Fibroblast of lung (primary cell): Measurements from ENCODE around the gene OR7G3. TPM values are rescaled to one million over a fixed set of nuclear protein-coding genes. Genes with fewer than 3 reads are reported as not detected.
A peak's percentile ranks its signal among the peaks of the same experiment; 100 is the strongest.

Source experiments
- DNase-seq, 2 donors: peaks; one replicate each; pipeline versions ENCODE4 v3.0.0 to v3.0.0-alpha.2; 2010; ENCODE audit warnings: low read depth in 2 of 2
- H2AFZ ChIP-seq: 2 replicates; pipeline ENCODE4 v1.5.1; 2012; ENCODE audit warnings: low read length, control low read depth, inconsistent platforms
- H3K27ac ChIP-seq: 2 replicates; pipeline ENCODE4 v1.5.1; 2011; ENCODE audit warnings: low read length, control low read depth; ENCODE audit not compliant: insufficient read depth
- H3K27me3 ChIP-seq: 2 replicates; pipeline ENCODE4 v1.5.1; 2011; ENCODE audit warnings: mild to moderate bottlenecking, low read length; ENCODE audit not compliant: control insufficient read depth, insufficient read depth
- H3K36me3 ChIP-seq: 2 replicates; pipeline ENCODE4 v1.5.1; 2011; ENCODE audit warnings: low read length; ENCODE audit not compliant: control insufficient read depth, insufficient read depth
- H3K4me1 ChIP-seq: 2 replicates; pipeline ENCODE4 v1.5.1; 2011; ENCODE audit warnings: low read length; ENCODE audit not compliant: control insufficient read depth, insufficient read depth; ENCODE audit errors: extremely low read depth
- H3K4me2 ChIP-seq: 2 replicates; pipeline ENCODE4 v1.5.1; 2011; ENCODE audit warnings: low read length, control low read depth; ENCODE audit not compliant: insufficient read depth; ENCODE audit errors: extremely low read depth
- H3K4me3 ChIP-seq, 4 experiments: fragments of 200-600 bp in 1 of 4; sonication (generic) in 1 of 4; replicated peaks in 1 of 4; 2 replicates each; pipeline ENCODE4 v1.5.1; 2011 to 2016; ENCODE audit warnings: low read length in 4 of 4, low read depth in 3 of 4, mild to moderate bottlenecking in 3 of 4, control low read depth in 2 of 4, inconsistent platforms in 1 of 4, mixed read lengths in 1 of 4; ENCODE audit not compliant: insufficient read depth in 1 of 4; ENCODE audit errors: control extremely low read depth in 1 of 4
- H3K79me2 ChIP-seq: 2 replicates; pipeline ENCODE4 v1.5.1; 2012; ENCODE audit warnings: mild to moderate bottlenecking, low read length, inconsistent platforms; ENCODE audit not compliant: control insufficient read depth, insufficient read depth
- H3K9ac ChIP-seq: 2 replicates; pipeline ENCODE4 v1.5.1; 2011; ENCODE audit warnings: mild to moderate bottlenecking, low read length, control low read depth; ENCODE audit not compliant: insufficient read depth
- H3K9me3 ChIP-seq: 2 replicates; pipeline ENCODE4 v1.5.1; 2012; ENCODE audit warnings: low read depth, low read length; ENCODE audit not compliant: control insufficient read depth, insufficient read depth
- H4K20me1 ChIP-seq: 2 replicates; pipeline ENCODE4 v1.5.1; 2011; ENCODE audit warnings: low read length; ENCODE audit not compliant: control insufficient read depth, insufficient read depth; ENCODE audit errors: extremely low read depth
- EZH2 ChIP-seq: IDR thresholded peaks from 2 replicates; pipeline ENCODE4 v1.5.1; 2012; ENCODE audit warnings: low read length, control low read depth, mild to moderate bottlenecking; ENCODE audit errors: missing control alignments
- polyA plus RNA-seq, 2 donors: library from polyadenylated mRNA; depleted of rRNA in 1 of 2; stranded (reverse) in 1 of 2; unstranded in 1 of 2; fragments of >200 nt; gene quantifications; 2 replicates each; pipeline ENCODE4 v1.2.1, GENCODE V29; 2011 to 2012; ENCODE audit warnings: missing spikeins in 1 of 2
- total RNA-seq: library from RNA; depleted of rRNA; stranded (reverse); fragments of >200 nt; gene quantifications from 2 replicates; pipeline ENCODE4 v1.2.1, GENCODE V29; 2014
- TF ChIP-seq, protein P1 (sequence below), 2 donors: IDR thresholded peaks in 1 of 2; conservative IDR thresholded peaks in 1 of 2; 1 replicate in 1 of 2; 2 replicates in 1 of 2; pipeline ENCODE4 v1.5.1; 2011 to 2012; ENCODE audit warnings: low read length in 2 of 2, control low read depth in 1 of 2, inconsistent platforms in 1 of 2, low read depth in 1 of 2, mild to moderate bottlenecking in 1 of 2

The OR7G3 gene
- total and polyA plus RNA-seq, 2 donors (not counting 1 experiment from before 2014, with no cell fraction given): not detected

DNA sequence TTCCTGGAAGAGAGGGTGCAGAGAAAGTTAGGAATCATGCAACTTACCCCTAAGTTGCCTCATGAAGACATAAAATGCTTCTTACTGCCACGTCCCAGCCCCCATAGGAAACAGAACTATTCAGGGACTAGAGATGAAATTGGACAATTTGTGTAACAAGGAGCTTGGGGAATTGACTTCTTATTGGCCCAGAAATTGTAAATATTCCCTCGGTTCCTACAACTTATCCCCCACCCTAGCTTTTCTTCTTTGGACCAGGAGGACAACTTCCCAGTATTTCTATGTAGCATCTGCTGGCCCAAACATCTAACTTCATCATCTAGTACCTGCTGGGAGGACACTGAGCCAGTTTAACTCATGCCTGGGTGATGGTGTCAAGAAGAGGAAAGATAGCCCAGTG, 40.0 kb downstream of the OR7G3 start, which contains the start of gene OR1M1:
OR1M1 (plus strand) TSS at position 301 of the 400 bp plus-strand sequence. CDS start 6,184 bp downstream, outside the sequence.
- TF ChIP-seq EZH2: no peak
- TF ChIP-seq, protein P1, sequence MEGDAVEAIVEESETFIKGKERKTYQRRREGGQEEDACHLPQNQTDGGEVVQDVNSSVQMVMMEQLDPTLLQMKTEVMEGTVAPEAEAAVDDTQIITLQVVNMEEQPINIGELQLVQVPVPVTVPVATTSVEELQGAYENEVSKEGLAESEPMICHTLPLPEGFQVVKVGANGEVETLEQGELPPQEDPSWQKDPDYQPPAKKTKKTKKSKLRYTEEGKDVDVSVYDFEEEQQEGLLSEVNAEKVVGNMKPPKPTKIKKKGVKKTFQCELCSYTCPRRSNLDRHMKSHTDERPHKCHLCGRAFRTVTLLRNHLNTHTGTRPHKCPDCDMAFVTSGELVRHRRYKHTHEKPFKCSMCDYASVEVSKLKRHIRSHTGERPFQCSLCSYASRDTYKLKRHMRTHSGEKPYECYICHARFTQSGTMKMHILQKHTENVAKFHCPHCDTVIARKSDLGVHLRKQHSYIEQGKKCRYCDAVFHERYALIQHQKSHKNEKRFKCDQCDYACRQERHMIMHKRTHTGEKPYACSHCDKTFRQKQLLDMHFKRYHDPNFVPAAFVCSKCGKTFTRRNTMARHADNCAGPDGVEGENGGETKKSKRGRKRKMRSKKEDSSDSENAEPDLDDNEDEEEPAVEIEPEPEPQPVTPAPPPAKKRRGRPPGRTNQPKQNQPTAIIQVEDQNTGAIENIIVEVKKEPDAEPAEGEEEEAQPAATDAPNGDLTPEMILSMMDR (conservative IDR thresholded peaks at IDR 0.05 in 1 of 2, IDR thresholded peaks at IDR 0.05 in 1 of 2; ENCODE audit: low read depth in 1 of 2, low read length in 2 of 2): no peak
- no peak within 1 kb of the TSS for H3K9ac ChIP-seq
- H4K20me1 ChIP-seq: no peaks in the 10 kb centered on the region
- no peak within 1 kb of the TSS for H3K4me2 ChIP-seq
- H3K4me1 ChIP-seq: no peaks in the 10 kb centered on the region
- H3K4me3 ChIP-seq: no peak within 1 kb of the TSS
- H2AFZ ChIP-seq: no peak within 1 kb of the TSS
- H3K27me3 ChIP-seq: no peaks in the 10 kb centered on the region
- no peaks in the 10 kb centered on the region for H3K79me2 ChIP-seq
- H3K27ac ChIP-seq: no peak within 1 kb of the TSS
- no peaks in the 10 kb centered on the region for H3K9me3 ChIP-seq
- DNase-seq: no peak
- H3K36me3 ChIP-seq: no peaks in the 10 kb centered on the region

DNA sequence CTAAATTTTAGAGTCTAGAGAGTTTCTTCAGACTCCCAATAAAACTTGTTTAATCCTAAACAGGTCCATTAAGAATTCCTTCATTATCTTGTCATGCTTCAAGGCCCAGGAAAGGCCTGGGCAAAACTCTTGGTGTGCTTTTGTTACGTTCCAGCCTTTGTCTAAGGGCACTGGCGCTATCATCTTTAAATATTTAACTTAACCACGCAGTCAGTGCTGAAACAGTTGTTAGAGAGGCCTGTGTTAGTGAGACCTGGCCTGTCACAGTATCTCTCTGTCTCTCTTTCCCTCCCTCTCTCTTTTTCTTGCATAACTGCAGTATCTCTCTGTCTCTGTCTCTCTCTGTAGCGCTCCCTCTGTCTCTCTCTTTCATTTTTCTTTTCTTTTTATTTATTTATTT, 48.1 kb downstream of the OR7G3 start:
- no peak overlapping the region for H3K27ac ChIP-seq
- H3K4me1 ChIP-seq: no peaks in the 10 kb centered on the region
- no peaks in the 10 kb centered on the region for H3K9me3 ChIP-seq
- no peak for DNase-seq
- no peaks in the 10 kb centered on the region for H3K79me2 ChIP-seq
- no peak overlapping the region for H3K4me2 ChIP-seq
- no peak overlapping the region for H3K9ac ChIP-seq
- TF ChIP-seq, protein P1 (conservative IDR thresholded peaks at IDR 0.05 in 1 of 2, IDR thresholded peaks at IDR 0.05 in 1 of 2; ENCODE audit: low read depth in 1 of 2, low read length in 2 of 2): no peak
- TF ChIP-seq EZH2: no peak
- H3K4me3 ChIP-seq: no peak overlapping the region
- no peaks in the 10 kb centered on the region for H4K20me1 ChIP-seq
- H2AFZ ChIP-seq: no peak overlapping the region
- no peaks in the 10 kb centered on the region for H3K27me3 ChIP-seq
- no peaks in the 10 kb centered on the region for H3K36me3 ChIP-seq

DNA sequence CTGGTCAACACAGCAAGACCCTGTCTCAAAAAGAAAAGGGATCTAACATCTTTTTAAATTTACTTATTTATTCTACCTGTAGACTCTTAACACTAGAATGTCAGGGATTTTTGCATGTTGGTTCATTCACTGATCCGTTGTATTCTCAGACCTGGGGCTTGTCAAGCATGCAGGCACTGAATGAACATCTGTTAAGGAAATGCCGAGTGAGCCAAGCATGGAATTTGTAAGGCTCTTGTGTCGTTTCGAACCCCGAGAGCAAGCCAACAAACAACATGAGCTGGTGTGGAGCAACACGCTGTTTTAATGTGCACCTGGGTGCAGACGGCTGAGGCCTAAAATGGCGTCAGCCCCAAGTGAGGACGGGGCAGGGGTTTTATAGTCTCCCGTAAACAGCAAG, 49.8 kb downstream of the OR7G3 start:
- DNase-seq: peak in 1 of 2 donors; percentile 20
- H3K27me3 ChIP-seq: no peaks in the 10 kb centered on the region
- no peak overlapping the region for H3K9ac ChIP-seq
- no peaks in the 10 kb centered on the region for H3K79me2 ChIP-seq
- no peaks in the 10 kb centered on the region for H4K20me1 ChIP-seq
- no peaks in the 10 kb centered on the region for H3K9me3 ChIP-seq
- TF ChIP-seq EZH2: no peak
- TF ChIP-seq, protein P1 (conservative IDR thresholded peaks at IDR 0.05 in 1 of 2, IDR thresholded peaks at IDR 0.05 in 1 of 2; ENCODE audit: low read depth in 1 of 2, low read length in 2 of 2): no peak
- H3K36me3 ChIP-seq: no peaks in the 10 kb centered on the region
- no peaks in the 10 kb centered on the region for H3K4me1 ChIP-seq
- H2AFZ ChIP-seq: no peak overlapping the region
- H3K4me2 ChIP-seq: no peak overlapping the region
- no peak overlapping the region for H3K4me3 ChIP-seq
- no peak overlapping the region for H3K27ac ChIP-seq

Other genes with a start within 250 kb of the OR7G3 start
- not detected in 2 replicates for gene MUC16, start 116.5 kb downstream of the OR7G3 start, total RNA-seq
- not detected in 2 replicates for gene MUC16, start 116.5 kb downstream of the OR7G3 start, polyA plus RNA-seq
- gene OR1M1, start 39.9 kb downstream of the OR7G3 start, total RNA-seq: not detected in 2 replicates
- gene OR1M1, start 39.9 kb downstream of the OR7G3 start, polyA plus RNA-seq: not detected in 2 replicates
- gene OR7G2, start 19.5 kb downstream of the OR7G3 start, total RNA-seq: not detected in 2 replicates
- not detected in 2 replicates for gene OR7G2, start 19.5 kb downstream of the OR7G3 start, polyA plus RNA-seq
- gene OR7G1, start 11.2 kb downstream of the OR7G3 start, total RNA-seq: not detected in 2 replicates
- gene OR7G1, start 11.2 kb downstream of the OR7G3 start, polyA plus RNA-seq: not detected in 2 replicates
- gene ZNF317, start 13.4 kb upstream of the OR7G3 start, total RNA-seq: 13.6 and 17.7 TPM in 2 replicates
- 12.8 and 17.0 TPM in 2 replicates for gene ZNF317, start 13.4 kb upstream of the OR7G3 start, polyA plus RNA-seq
- gene OR7D2, start 52.0 kb upstream of the OR7G3 start, total RNA-seq: under 0.01 and 0.17 TPM in 2 replicates
- 0.02 TPM in 1 of 2 replicates, not detected in the other for gene OR7D2, start 52.0 kb upstream of the OR7G3 start, polyA plus RNA-seq
- gene OR7D4, start 92.6 kb upstream of the OR7G3 start, total RNA-seq: not detected in 2 replicates
- gene OR7D4, start 92.6 kb upstream of the OR7G3 start, polyA plus RNA-seq: not detected in 2 replicates
- gene OR7E24, start 124.0 kb upstream of the OR7G3 start, total RNA-seq: not detected in 2 replicates
- not detected in 2 replicates for gene OR7E24, start 124.0 kb upstream of the OR7G3 start, polyA plus RNA-seq
- gene ZNF699, start 182.9 kb upstream of the OR7G3 start, total RNA-seq: 12.3 and 20.5 TPM in 2 replicates
- gene ZNF699, start 182.9 kb upstream of the OR7G3 start, polyA plus RNA-seq: 2.7 and 4.0 TPM in 2 replicates
- 14.4 and 19.8 TPM in 2 replicates for gene ZNF559, start 197.2 kb upstream of the OR7G3 start, total RNA-seq
- gene ZNF559, start 197.2 kb upstream of the OR7G3 start, polyA plus RNA-seq: 10.2 and 15.6 TPM in 2 replicates
- gene ZNF177, start 236.1 kb upstream of the OR7G3 start, total RNA-seq: 2.1 and 3.3 TPM in 2 replicates
- gene ZNF177, start 236.1 kb upstream of the OR7G3 start, polyA plus RNA-seq: 1.0 and 1.5 TPM in 2 replicates